ENCODE data around the gene ADGRG6. TPM values are rescaled to one million over a fixed set of nuclear protein-coding genes. Genes with fewer than 3 reads are reported as not detected.

ADGRG6 gene
- total and polyA plus RNA-seq, 4 donors = 18.7 to 110 (median 45.7) TPM

DNA sequence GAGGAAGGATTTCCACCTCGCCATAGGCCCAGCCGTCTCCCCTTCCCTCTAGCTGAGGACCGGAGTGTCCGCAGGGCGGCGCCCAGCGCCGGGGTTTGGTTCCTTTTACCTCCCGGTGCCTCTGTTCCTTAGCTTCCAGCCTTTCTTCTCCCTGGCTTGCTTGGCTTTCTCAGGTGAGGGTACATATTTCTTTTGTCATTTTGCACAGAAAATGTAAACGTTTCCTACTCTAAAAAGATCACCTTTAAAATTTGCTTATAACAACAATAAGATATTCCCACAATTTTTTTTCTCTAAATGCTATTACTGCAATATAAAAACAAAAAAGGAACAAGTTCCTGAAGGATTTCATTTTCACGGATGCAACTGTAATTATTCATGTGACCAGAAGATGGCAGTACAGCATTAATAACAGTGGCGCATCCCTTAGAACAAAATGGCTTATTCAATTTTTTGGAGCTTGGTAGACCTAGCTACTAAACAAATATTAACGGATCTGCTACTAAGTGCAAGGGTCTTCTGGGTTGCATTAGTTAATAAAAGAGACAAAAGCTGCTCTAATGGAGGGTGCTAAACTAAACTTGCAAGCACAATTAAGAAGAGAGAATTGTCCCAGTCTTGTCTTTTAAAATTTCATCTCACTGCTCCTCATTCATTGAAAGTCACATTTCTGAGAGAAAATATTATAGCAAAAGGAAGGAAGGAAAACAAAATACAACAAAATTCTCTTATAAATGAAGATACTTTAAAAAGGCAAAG, 172.9 kb downstream of the ADGRG6 start:
- 6% methylated on average over 13 of the region's 13 CpGs for WGBS
- no peaks in the 10 kb centered on the region for H3K27me3 ChIP-seq (ENCODE audit: control insufficient read depth in 4 of 4, insufficient read depth in 4 of 4, low read length in 3 of 4)
- H3K36me3 ChIP-seq (ENCODE audit: control insufficient read depth in 4 of 4, insufficient read depth in 3 of 4, low read depth in 1 of 4, low read length in 3 of 4) = no peaks in the 10 kb centered on the region
- DNase-seq (ENCODE audit: low spot score) = no peak
- H3K9ac ChIP-seq (ENCODE audit: low read depth in 1 of 2, low read length in 2 of 2) = no peak overlapping the region
- TF ChIP-seq NR2F2 (IDR thresholded peaks at IDR 0.05) (no peak), EGR1 (IDR thresholded peaks at IDR 0.05; ENCODE audit: low read depth in 2 of 2) (no peak), YY1 (IDR thresholded peaks at IDR 0.05) (peak; percentile 31), GABPA (IDR thresholded peaks at IDR 0.05 in 1 of 2, conservative IDR thresholded peaks at IDR 0.05 in 1 of 2) (no peak), JUND (IDR thresholded peaks at IDR 0.05) (no peak), HNF4A (conservative IDR thresholded peaks at IDR 0.05) (no peak), HNF4G (IDR thresholded peaks at IDR 0.05) (no peak), FOXA2 (IDR thresholded peaks at IDR 0.05) (no peak), SP1 (IDR thresholded peaks at IDR 0.05) (no peak), TAF1 (conservative IDR thresholded peaks at IDR 0.05) (no peak), RXRA (IDR thresholded peaks at IDR 0.05) (no peak), RAD21 (IDR thresholded peaks at IDR 0.05) (peak; percentile 92 to 94), FOXA1 (IDR thresholded peaks at IDR 0.05) (no peak)
- TF ChIP-seq, protein P1, sequence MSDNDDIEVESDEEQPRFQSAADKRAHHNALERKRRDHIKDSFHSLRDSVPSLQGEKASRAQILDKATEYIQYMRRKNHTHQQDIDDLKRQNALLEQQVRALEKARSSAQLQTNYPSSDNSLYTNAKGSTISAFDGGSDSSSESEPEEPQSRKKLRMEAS (IDR thresholded peaks at IDR 0.05) = no peak
- TF ChIP-seq, protein P2, sequence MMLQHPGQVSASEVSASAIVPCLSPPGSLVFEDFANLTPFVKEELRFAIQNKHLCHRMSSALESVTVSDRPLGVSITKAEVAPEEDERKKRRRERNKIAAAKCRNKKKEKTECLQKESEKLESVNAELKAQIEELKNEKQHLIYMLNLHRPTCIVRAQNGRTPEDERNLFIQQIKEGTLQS (IDR thresholded peaks at IDR 0.05) = no peak
- TF ChIP-seq, protein P3, sequence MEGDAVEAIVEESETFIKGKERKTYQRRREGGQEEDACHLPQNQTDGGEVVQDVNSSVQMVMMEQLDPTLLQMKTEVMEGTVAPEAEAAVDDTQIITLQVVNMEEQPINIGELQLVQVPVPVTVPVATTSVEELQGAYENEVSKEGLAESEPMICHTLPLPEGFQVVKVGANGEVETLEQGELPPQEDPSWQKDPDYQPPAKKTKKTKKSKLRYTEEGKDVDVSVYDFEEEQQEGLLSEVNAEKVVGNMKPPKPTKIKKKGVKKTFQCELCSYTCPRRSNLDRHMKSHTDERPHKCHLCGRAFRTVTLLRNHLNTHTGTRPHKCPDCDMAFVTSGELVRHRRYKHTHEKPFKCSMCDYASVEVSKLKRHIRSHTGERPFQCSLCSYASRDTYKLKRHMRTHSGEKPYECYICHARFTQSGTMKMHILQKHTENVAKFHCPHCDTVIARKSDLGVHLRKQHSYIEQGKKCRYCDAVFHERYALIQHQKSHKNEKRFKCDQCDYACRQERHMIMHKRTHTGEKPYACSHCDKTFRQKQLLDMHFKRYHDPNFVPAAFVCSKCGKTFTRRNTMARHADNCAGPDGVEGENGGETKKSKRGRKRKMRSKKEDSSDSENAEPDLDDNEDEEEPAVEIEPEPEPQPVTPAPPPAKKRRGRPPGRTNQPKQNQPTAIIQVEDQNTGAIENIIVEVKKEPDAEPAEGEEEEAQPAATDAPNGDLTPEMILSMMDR (IDR thresholded peaks at IDR 0.05; ENCODE audit: low read depth, low read length, missing input control) = peak; percentile 82
- TF ChIP-seq, protein P4, sequence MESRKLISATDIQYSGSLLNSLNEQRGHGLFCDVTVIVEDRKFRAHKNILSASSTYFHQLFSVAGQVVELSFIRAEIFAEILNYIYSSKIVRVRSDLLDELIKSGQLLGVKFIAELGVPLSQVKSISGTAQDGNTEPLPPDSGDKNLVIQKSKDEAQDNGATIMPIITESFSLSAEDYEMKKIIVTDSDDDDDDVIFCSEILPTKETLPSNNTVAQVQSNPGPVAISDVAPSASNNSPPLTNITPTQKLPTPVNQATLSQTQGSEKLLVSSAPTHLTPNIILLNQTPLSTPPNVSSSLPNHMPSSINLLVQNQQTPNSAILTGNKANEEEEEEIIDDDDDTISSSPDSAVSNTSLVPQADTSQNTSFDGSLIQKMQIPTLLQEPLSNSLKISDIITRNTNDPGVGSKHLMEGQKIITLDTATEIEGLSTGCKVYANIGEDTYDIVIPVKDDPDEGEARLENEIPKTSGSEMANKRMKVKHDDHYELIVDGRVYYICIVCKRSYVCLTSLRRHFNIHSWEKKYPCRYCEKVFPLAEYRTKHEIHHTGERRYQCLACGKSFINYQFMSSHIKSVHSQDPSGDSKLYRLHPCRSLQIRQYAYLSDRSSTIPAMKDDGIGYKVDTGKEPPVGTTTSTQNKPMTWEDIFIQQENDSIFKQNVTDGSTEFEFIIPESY (IDR thresholded peaks at IDR 0.05) = no peak
- TF ChIP-seq, protein P5, sequence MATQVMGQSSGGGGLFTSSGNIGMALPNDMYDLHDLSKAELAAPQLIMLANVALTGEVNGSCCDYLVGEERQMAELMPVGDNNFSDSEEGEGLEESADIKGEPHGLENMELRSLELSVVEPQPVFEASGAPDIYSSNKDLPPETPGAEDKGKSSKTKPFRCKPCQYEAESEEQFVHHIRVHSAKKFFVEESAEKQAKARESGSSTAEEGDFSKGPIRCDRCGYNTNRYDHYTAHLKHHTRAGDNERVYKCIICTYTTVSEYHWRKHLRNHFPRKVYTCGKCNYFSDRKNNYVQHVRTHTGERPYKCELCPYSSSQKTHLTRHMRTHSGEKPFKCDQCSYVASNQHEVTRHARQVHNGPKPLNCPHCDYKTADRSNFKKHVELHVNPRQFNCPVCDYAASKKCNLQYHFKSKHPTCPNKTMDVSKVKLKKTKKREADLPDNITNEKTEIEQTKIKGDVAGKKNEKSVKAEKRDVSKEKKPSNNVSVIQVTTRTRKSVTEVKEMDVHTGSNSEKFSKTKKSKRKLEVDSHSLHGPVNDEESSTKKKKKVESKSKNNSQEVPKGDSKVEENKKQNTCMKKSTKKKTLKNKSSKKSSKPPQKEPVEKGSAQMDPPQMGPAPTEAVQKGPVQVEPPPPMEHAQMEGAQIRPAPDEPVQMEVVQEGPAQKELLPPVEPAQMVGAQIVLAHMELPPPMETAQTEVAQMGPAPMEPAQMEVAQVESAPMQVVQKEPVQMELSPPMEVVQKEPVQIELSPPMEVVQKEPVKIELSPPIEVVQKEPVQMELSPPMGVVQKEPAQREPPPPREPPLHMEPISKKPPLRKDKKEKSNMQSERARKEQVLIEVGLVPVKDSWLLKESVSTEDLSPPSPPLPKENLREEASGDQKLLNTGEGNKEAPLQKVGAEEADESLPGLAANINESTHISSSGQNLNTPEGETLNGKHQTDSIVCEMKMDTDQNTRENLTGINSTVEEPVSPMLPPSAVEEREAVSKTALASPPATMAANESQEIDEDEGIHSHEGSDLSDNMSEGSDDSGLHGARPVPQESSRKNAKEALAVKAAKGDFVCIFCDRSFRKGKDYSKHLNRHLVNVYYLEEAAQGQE (IDR thresholded peaks at IDR 0.05) = no peak
- no peak overlapping the region for H3K27ac ChIP-seq (ENCODE audit: low read depth in 1 of 2, low read length in 2 of 2)
- H3K4me1 ChIP-seq (ENCODE audit: control insufficient read depth in 4 of 4, insufficient read depth in 4 of 4, low read length in 3 of 4) = no peaks in the 10 kb centered on the region
- no peak overlapping the region for H3K4me3 ChIP-seq (ENCODE audit: low read depth in 1 of 3, low read length in 3 of 3)
- H3K9me3 ChIP-seq (ENCODE audit: control insufficient read depth in 4 of 4, low read length in 3 of 4) = no peaks in the 10 kb centered on the region

Measured in liver (tissue), 9 donors.